Mononuclear cell (primary cell): ENCODE data around the gene SLC22A15. TPM values are rescaled to one million over a fixed set of nuclear protein-coding genes. Genes with fewer than 3 reads are reported as not detected.

Experiments used
- total RNA-seq: library from RNA; depleted of rRNA; stranded (reverse); fragments of >200 nt; gene quantifications from one replicate; pipeline ENCODE4 v1.2.3, GENCODE V29; 2012

Gene SLC22A15
- total RNA-seq, 1 donor, result 6.4 TPM

Other genes starting within 250 kb of the SLC22A15 start
- gene CASQ2, start 207.8 kb upstream of the SLC22A15 start, total RNA-seq, result not detected
- not detected for gene NHLH2, start 135.4 kb upstream of the SLC22A15 start, total RNA-seq
- under 0.01 TPM for gene MAB21L3, start 134.9 kb downstream of the SLC22A15 start, total RNA-seq